ENCODE results near the gene MAP1S. TPM values are rescaled to one million over a fixed set of nuclear protein-coding genes. Genes with fewer than 3 reads are reported as not detected.

The MAP1S gene
- total and polyA plus RNA-seq, 2 of the 4 experiments (the other 2 are of a cell fraction): 6.1 to 48.6 TPM

DNA sequence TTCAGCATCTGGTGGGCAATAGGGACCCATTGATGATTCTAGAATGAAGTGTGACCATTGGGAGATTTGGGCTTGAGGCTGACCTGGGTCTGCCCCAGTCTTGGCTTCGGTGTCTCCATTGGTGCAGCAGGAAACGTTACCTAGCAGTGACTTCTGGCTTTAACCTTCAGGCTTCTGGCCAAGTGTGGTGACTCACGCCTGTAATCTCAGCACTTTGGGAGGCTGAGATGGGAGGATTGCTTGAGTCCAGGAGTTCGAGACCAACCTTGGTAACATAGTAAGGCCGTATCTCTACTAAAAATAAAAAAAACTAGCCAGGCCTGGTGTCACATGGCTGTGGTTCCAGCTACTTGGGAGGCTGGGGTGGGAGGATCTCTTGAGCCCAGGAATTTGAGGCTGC is 39.2 kb downstream of the MAP1S start:
- Histone ChIP-seq H2BK15ac (ENCODE audit: low read depth, low read length) (no peak overlapping the region), H3K4ac (ENCODE audit: low read depth, low read length) (no peak overlapping the region), H4K91ac (ENCODE audit: insufficient read depth, low read depth, low read length) (no peak overlapping the region), H4K20me1 (ENCODE audit: insufficient read depth, low read length) (no peaks in the 10 kb centered on the region), H3K27me3 (ENCODE audit: control insufficient read depth, insufficient read depth, low read length) (peaks cover 10% of the 10 kb centered on the region; the same call in 1 of the 2 replicates), H2AK5ac (ENCODE audit: low read depth, low read length) (no peak overlapping the region), H3K36me3 (ENCODE audit: control insufficient read depth, insufficient read depth, low read length) (no peaks in the 10 kb centered on the region), H2BK5ac (ENCODE audit: low read depth, low read length, poor library complexity, severe bottlenecking) (no peak overlapping the region), H3K9me3 (ENCODE audit: control insufficient read depth, insufficient read depth, low read length) (no peaks in the 10 kb centered on the region), H3K27ac (ENCODE audit: insufficient read depth, low read length) (no peak overlapping the region), H3K4me3 (ENCODE audit: insufficient read depth, low read depth, low read length) (no peak overlapping the region), H2AK9ac (replicated peaks; ENCODE audit: low read depth, low read length, poor library complexity) (no peak overlapping the region), H3K18ac (ENCODE audit: low read depth, low read length) (no peak overlapping the region), H3K9ac (ENCODE audit: low read depth, low read length) (no peak overlapping the region), H4K5ac (ENCODE audit: low read depth, low read length) (no peak overlapping the region), H3K79me1 (ENCODE audit: low read depth in 1 of 2, low read length in 2 of 2) (no peaks in the 10 kb centered on the region), H3K4me1 (ENCODE audit: control insufficient read depth, insufficient read depth, low read length) (no peaks in the 10 kb centered on the region), H3K4me2 (ENCODE audit: low read depth, low read length) (no peak overlapping the region), H3K14ac (replicated peaks; ENCODE audit: low read depth, low read length) (no peak overlapping the region), H3K9me1 (ENCODE audit: insufficient read depth, low read length) (no peaks in the 10 kb centered on the region), H4K8ac (ENCODE audit: low read depth in 2 of 2, low read length in 2 of 2) (no peak overlapping the region), H2BK120ac (ENCODE audit: low read depth, low read length) (no peak overlapping the region), H2BK20ac (ENCODE audit: low read depth, low read length) (no peak overlapping the region), H3K23ac (ENCODE audit: low read depth, low read length) (no peak overlapping the region), H2AFZ (replicated peaks; ENCODE audit: low read length, poor library complexity) (no peak overlapping the region), H3K56ac (ENCODE audit: extremely low read depth, insufficient read depth, low read length) (no peak overlapping the region)
- DNase-seq (no peak), ATAC-seq (ENCODE audit: low read depth) (no peak)
- TF ChIP-seq SMC3 (IDR thresholded peaks at IDR 0.05; ENCODE audit: low read depth, low read length) (no peak), FOS (IDR thresholded peaks at IDR 0.05; ENCODE audit: low read depth, low read length) (no peak), MAZ (IDR thresholded peaks at IDR 0.05; ENCODE audit: borderline replicate concordance, low read depth, low read length) (no peak), RFX5 (IDR thresholded peaks at IDR 0.05; ENCODE audit: low read depth, low read length) (no peak), NFE2L2 (IDR thresholded peaks at IDR 0.05; ENCODE audit: low read depth, low read length) (no peak), RAD21 (IDR thresholded peaks at IDR 0.05; ENCODE audit: low read length) (no peak), MXI1 (IDR thresholded peaks at IDR 0.05; ENCODE audit: borderline replicate concordance, low read depth, low read length) (no peak), MAFK (IDR thresholded peaks at IDR 0.05; ENCODE audit: low read depth, low read length) (no peak), CEBPB (IDR thresholded peaks at IDR 0.05; ENCODE audit: low read depth, low read length) (no peak), POLR2A (IDR thresholded peaks at IDR 0.05; ENCODE audit: low read depth, low read length) (no peak), CHD1 (IDR thresholded peaks at IDR 0.05; ENCODE audit: low read depth, low read length) (no peak), BHLHE40 (IDR thresholded peaks at IDR 0.05; ENCODE audit: low read depth, low read length) (no peak), RCOR1 (IDR thresholded peaks at IDR 0.05; ENCODE audit: insufficient replicate concordance, low read length) (no peak)
- TF ChIP-seq, protein P1, sequence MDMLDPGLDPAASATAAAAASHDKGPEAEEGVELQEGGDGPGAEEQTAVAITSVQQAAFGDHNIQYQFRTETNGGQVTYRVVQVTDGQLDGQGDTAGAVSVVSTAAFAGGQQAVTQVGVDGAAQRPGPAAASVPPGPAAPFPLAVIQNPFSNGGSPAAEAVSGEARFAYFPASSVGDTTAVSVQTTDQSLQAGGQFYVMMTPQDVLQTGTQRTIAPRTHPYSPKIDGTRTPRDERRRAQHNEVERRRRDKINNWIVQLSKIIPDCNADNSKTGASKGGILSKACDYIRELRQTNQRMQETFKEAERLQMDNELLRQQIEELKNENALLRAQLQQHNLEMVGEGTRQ (IDR thresholded peaks at IDR 0.05; ENCODE audit: low read depth, low read length): no peak
- TF ChIP-seq, protein P2, sequence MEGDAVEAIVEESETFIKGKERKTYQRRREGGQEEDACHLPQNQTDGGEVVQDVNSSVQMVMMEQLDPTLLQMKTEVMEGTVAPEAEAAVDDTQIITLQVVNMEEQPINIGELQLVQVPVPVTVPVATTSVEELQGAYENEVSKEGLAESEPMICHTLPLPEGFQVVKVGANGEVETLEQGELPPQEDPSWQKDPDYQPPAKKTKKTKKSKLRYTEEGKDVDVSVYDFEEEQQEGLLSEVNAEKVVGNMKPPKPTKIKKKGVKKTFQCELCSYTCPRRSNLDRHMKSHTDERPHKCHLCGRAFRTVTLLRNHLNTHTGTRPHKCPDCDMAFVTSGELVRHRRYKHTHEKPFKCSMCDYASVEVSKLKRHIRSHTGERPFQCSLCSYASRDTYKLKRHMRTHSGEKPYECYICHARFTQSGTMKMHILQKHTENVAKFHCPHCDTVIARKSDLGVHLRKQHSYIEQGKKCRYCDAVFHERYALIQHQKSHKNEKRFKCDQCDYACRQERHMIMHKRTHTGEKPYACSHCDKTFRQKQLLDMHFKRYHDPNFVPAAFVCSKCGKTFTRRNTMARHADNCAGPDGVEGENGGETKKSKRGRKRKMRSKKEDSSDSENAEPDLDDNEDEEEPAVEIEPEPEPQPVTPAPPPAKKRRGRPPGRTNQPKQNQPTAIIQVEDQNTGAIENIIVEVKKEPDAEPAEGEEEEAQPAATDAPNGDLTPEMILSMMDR (conservative IDR thresholded peaks at IDR 0.05; ENCODE audit: low read depth, low read length): no peak
- TF ChIP-seq, protein P3, sequence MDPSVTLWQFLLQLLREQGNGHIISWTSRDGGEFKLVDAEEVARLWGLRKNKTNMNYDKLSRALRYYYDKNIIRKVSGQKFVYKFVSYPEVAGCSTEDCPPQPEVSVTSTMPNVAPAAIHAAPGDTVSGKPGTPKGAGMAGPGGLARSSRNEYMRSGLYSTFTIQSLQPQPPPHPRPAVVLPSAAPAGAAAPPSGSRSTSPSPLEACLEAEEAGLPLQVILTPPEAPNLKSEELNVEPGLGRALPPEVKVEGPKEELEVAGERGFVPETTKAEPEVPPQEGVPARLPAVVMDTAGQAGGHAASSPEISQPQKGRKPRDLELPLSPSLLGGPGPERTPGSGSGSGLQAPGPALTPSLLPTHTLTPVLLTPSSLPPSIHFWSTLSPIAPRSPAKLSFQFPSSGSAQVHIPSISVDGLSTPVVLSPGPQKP (IDR thresholded peaks at IDR 0.05; ENCODE audit: borderline replicate concordance, low read depth, low read length): no peak
- CTCF ChIA-PET: no interaction called here
- POLR2A ChIA-PET (ENCODE audit: unreplicated experiment): no interaction called here
- BruUV-seq (replicated peaks): no TSS peak
- in situ Hi-C loops (cut with MboI; ENCODE audit: low sequenced_read_pairs): no loop called here
- WGBS, 2 experiments (ENCODE audit: extremely low coverage in 2 of 2, insufficient read length in 1 of 2): 100% methylated on average over 1 of the region's 5 CpGs; no CpG with 5 or more reads in 1 of the 2 experiments
- dilution Hi-C loops (cut with HindIII; ENCODE audit: low sequenced_read_pairs, unreplicated experiment): no loop called here
- intact Hi-C loops (cut with micrococcal nuclease): no loop called here
